Stimulated activated CD8-positive, alpha-beta memory T cell treated with anti-CD3 and anti-CD28 coated beads, Interleukin-4, amount 100 ng/mL, for 4 hours (primary cell): ENCODE data around the gene GFI1.
"Not testable (repeated sequence)": the region's sequence is repeated elsewhere in the genome, so short reads cannot be mapped to it uniquely, and the experiment has no call there.

ENCODE experiments used
- DNase-seq, 2 donors: peaks; one replicate each; pipeline ENCODE4 v3.0.0-alpha.2; 2020; ENCODE audit warnings: low read depth in 2 of 2, low spot score in 1 of 2

Gene GFI1

DNA sequence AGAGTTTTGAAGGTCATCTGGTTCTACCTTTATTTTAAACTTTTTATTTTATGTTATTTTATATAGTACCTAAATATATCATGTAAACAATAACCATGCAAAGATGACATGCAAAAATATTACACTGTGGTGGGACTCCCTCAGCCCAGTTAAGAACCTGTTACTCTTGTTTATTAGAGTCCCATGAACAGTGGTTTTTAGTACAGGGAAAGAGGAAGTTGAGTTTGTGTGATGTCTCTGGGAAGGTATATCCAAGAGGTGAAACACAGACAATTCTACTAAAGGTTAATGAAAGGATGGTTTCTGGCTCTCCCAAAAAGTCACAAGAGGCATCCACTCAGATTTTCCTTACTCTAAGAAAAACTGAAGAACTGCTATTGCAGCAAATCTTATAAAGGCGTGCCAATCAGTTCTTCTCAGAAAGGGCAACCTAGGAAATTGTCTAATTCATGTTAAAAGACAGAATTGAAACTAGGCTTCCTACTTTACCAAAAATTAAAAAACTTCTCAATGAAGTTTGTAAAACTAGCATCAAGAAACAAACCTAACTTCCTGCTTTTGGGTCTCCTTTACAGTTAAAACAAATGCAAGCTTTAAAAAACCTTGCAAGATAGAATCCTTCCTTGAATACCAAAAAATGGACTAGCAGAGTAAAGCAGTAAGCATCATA, 19.9 kb downstream of the GFI1 start:
- no peak for DNase-seq

DNA sequence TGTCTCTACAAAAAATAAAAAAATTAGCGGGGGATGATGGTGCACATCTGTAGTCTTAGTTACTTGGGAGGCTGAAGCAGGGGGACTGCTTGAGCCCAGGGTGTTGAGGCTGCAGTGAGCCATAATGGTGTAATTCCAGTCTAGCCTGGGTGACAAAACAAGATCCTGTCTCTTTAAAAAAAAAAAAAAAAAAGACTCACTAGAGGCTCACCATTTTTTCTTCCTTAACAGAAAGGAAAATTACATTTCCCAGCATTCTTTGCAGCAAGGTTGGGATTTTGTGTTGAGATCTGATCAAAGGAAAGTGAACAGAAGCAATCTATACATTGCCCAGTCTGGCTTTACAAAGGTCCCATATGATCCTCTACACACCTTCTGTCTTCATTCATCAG, 21.5 kb downstream of the GFI1 start:
- DNase-seq, result no peak

DNA sequence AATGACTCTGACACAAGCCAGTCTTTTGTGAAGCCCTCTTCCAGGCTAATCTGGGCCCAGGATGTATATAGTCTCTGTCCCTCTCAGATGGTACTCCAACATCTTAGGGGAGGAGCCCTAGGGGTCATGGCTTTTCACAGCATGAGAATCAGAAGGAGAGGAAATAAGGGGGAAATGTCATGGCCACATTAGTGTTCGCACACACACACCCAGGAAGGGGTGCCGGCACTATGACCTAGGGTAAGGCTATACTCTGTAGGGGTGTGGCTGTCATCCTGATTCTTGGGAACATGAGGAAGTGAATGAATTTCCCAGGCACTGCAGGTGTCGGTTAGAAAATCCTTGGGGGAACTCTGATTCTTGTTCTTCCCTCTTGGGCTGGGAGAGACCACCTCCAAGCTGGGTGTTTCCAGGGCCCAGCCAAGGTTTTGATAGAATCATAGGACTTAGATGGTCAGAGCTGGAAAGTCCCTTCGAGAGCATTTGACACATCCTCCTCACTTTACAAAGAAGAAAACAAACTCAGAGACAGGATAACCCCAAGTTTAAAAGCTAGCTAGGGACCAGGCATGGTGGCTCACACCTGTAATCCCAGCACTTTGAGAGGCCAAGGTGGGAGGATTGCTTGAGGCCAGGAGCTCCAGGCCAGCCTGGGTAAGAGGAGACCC, 22.0 kb downstream of the GFI1 start:
- DNase-seq, result no peak

DNA sequence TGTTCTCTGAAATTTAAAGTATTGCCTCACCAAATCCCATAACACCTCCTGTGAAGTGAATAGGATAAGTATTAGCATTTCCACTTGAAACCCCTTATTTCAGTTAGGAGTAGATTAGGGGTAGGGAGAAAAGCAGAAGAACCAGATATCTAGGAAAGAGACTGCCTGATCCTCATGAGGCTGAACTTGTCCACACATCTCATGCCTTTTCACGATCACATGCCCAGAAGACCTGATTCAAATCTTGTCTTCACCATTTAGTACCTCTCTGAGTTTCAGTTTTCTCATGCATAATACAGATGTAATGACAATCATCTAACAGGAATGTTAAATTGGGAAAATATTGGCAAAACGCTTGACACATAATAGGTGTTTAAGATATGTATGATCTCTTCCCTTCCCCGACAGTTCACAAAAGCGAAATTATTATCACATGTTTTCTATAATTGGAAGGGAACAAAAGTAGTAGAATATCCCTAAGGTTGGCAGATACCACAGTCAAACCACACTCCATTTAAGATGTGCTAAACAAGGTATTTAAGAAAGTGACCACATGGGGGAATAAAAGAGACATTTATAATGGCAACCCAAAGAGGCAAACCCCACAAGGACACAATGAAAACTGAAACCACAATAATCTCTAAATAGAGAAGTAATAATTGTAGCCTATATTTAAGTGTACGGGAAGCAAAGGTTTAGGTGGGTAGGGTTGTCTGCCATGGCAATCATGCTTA, 25.2 kb downstream of the GFI1 start:
- no peak for DNase-seq

DNA sequence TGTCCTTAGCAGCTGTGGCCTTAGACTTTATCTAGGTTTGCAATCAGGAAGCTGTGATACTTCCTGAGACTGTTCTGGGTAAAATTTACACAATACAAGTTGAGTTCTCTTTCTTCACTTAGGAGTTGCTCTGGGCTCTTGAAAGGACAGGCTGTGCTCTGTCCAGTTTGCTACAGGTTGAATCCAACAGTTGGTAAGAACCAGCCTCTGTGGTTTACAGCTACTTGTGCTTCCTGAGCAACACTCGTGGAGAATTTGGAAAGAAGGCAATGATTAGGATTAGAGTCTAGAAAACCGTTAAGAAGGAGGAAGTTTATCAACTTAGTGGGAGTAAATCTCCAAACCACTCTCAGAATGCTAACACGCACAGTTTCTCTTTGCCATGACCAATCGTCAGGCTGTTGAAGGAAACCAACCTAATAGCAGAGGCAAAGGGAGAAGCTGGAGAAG, 26.8 kb downstream of the GFI1 start:
- no peak for DNase-seq

DNA sequence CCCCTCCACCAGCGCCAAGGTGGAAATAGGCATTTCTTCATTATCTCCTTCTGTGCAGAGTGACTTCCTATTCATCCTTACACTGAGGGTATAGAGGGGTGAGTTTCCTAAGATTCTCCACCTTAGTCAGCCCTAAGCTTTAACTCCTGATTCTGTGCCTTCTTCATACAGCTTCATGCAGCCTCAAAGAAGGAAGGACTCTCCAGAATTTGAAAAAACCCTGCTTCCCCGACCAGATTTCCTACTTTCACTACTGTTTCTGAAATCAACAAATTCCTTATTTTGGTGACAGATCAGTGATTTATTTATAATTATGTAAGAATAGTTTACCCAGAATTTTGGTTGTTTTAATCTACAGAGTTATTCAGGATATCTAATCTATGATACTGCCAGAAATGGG, 28.6 kb downstream of the GFI1 start:
- no peak for DNase-seq

DNA sequence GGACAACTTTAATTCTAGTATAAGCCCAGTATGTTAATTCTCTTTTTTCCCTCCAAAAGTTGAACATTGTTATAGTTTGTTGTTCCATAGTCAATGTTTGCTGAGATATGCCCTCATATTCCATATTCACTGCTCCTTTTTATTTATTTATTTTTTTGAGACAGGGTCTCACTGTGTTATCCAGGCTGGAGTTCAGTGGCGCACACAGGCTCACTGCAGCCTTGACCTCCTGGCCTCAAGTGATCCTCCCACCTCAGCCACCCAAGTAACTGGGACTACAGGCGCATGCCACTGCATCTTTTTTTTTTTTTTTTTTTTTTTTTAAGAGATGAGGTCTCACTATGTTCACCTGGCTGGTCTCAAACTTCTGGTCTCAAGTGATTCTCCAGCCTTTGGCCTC, 38.7 kb downstream of the GFI1 start:
- DNase-seq, result no peak

DNA sequence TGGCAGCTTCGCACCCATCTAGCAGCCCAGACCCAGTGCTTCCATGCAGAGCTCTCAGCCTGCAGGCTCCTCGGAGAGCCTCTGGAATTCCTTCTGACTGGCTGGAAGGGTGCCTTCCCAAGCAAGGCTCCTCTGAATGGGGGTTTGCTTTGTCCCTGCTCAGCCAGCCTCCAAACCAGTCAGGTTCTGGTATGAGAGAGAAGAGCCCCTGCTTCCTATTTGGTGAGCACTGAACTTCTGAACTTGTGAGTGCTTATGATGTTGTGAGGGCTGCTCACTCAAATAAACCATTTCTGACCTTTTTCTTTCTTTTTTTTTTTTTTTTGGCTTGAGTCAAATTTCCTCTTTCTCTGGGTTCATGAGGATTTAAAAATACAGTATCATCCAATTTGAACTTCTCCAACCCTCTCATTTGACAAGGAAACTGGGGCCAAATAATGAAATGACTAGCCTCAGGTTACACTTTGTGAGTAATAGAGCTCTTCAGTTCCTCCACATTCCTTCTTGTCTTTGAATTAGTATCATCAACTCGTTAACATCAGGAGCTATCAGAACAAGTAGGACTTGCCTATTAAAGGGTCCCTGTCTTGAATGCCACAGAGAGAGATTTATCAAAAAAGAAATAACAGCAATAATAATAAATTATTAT, 39.6 kb downstream of the GFI1 start:
- DNase-seq, result no peak

DNA sequence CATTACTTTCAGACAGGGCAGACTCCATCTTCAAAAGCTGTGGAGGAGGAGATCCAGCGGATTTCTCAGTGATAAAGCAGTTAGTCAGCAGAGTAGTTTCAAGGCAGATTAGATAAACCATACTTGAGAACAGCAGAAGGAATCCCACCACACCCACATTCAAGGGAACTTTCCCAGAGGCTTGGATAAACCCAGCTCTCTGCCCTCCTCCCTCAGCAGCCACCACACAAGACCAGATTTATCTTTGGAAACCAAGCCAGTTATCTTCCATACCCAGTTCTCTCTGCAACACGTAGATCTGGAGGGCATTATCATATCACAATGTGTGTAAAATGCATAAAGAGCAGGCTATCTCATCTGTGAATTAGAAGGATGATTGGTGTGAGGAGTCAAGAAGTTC, 40.2 kb downstream of the GFI1 start:
- no peak for DNase-seq

DNA sequence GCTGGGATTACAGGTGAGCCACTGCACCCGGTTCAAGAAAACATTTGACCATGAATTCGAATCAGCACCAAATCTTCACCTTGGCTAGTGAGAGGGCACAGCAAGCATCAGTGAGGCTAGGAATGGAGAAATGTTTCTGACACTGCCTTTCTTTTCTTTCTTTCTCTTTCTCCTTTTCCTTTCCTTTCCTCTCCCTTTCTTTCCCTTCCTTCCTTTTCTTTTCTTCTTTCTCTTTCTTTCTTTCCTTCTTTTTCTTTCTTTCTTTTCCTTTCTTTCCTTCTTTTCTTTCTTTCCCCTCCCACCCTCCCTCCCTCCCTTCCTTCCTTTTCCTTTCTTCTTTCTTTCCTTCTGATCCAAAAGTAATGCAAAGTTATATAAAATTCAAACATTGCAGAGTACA, 40.9 kb downstream of the GFI1 start:
- DNase-seq, result no peak

DNA sequence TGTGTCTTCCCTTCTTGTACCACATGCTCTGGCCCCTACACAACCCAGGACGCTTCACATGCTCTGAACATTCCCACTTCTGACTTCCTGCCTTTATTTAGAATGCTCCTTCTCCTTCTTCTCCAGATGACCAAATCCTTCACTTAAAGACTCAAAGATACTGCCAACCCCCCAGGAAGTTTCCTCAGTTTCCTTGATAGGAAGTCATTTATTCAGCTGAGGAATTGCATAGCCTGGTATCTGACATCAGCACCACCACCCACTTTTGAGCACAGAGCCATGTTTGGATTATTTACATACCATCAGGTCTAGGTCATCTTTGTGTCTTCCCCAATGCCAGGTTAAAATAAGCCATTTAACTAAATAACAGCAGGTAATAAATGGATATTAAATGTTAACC, 42.4 kb downstream of the GFI1 start:
- no peak for DNase-seq

DNA sequence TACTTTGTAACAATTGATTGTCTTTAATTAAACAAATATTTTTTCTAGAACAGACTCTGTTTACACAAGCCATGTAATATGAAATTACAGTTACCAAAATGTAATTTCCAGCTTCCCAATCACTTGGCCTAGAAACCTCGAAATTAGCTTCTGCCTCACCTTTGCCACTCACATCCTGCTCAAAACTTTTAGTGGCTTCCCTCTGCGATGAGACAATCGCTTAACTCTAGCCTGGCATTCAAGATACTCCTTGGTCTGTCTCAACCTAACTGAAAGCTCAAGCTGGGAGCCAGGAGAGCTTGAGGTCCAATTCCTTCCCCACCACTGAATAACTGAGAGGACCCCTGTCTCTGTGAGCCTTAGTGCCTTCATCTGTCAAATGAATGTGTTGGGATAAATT, 42.8 kb downstream of the GFI1 start:
- DNase-seq, result no peak

DNA sequence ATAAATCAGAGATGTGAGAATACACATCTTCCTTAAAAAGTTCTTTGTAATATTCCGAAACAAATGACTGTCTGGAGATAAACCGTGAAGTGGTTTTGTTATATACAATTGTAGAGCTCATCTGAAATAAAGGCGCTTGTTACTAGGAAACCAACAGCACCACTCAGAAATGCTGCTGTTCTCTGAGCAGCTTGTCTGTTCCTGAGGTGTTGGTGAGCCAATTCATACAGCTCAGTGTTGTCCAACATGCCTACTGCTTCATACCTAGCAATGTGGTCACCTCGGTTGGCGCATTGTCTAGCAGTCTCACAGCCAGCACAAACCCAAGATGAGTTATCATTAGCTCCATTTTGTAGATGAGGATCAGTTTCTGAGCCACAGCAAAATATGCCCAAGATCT, 44.4 kb downstream of the GFI1 start:
- DNase-seq, result no peak

DNA sequence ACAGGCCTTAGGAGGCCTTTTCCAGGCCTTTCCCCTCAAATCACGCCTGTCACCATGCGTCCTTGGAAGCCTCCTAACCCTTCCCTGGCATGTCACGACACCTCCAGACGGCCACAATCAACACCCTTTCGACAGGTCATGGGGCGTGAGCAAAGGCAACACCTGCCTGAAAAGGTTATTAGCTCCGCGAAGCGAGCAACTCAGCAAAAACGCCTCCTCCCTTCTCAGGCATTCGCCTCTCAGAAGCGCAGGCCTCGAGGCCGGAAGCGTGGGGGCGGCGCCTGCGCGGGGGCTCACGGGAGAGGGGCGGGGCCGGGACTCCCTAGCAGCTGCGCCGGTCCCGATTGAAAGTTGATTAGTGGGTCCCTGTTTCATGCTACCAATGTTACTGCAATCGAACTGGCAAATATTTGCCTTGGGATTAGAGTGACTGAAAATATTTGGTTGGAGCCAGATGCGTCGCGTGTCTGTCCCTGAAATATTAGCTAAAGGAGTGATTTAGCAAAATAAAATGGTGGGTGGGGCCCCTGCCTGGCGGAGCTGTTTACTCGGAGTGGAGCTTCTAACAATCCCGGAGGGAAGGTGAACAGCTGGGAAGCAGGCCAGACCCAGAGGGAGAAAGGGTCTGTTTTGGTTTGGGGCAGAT, 44.9 kb downstream of the GFI1 start:
- DNase-seq, result no peak

DNA sequence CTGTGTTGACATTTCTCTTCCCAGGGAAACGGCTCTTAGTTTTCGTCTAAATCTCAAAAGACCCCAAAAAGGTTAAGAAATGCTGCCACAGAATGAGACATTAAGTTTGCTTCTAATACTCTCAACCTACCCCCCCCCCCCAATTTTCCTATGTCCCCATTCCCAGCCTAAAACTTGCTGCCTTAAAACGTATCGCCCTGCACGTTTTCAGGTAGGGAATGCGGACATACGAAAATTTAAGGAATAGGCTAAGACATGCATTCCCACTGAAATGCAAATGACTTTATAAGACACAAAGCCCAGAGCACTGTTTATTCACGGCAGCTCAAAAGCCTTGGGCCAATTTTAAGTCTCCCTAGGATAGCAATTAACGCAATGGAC, 45.4 kb downstream of the GFI1 start:
- no peak for DNase-seq

DNA sequence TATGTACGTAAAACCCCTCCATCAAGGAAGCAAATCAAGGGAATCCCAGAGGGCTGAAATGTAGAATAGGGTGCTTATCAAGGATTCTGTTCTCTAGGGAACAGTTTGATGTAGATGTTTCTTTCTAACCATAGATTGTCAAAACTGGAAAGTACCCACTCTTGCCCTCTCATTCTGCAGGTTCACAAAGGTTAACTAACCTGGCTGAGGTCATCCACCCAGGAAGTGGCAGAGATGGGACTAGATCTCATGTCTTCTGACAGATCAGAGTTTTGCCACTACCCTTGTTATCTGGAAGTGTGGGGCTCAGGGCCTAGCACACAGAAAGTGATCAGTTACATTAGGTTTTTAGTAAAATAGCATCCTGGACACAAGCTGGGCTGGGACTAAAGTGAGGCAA, 47.4 kb downstream of the GFI1 start:
- no peak for DNase-seq

DNA sequence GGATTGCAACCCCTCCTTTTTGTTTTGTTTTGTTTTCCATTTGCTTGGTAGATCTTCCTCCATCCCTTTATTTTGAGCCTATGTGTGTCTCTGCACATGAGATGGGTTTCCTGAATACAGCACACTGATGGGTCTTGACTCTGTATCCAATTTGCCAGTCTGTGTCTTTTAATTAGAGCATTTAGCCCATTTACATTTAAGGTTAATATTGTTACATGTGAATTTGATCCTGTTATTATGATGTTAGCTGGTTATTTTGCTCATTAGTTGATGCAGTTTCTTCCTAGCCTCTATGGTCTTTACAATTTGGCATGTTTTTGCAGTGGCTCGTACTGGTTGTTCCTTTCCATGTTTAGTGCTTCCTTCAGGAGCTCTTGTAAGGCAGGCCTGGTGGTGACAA, 52.2 kb downstream of the GFI1 start:
- DNase-seq, result not testable (repeated sequence)

DNA sequence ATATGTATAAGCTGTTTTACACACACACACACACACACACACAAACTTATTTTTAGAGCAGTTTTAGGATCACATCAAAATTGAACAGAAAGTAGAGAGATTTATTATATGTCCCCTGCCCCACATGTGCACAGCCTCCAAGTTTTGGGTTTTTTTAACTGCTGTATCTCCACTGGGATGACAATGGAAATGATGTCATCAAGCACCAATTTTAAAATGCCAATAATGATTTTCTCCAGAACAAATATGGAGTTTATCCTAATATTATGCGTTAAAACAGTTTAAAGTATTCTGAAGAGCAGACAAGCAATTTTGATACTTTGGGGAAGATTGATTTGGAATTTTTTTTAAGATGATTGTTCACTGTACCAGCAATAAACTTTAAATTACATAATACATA, 56.7 kb downstream of the GFI1 start:
- DNase-seq, result no peak

DNA sequence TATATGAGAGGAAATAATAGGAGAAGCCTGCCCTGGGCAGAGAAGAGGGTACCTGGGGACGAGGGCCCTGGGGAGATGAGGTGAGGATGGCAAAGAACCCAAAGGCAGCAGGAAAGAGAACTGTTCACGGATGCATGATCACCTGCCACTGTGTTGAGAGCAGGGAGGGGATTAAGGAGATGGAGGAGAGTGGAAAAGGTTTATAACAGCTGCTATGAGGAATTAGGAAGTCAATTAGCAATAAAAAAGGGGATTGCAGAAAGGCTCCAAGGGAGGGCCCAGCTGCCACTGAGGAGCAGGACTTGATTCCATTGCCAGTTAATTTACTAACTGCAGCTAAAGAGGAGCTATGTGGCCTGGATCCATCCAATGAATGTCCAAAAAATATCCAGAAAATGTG, 61.1 kb downstream of the GFI1 start:
- DNase-seq, result no peak
